HG02870 (cell line): ENCODE data around the gene FAM149B1.
"Not testable (repeated sequence)": the region's sequence is repeated elsewhere in the genome, so short reads cannot be mapped to it uniquely, and the experiment has no call there.

Source experiments
- ATAC-seq: cut with Tn5 transposase; IDR thresholded peaks from one replicate; pipeline ENCODE4 v1.9.1; 2021; ENCODE audit warnings: mild to moderate bottlenecking, moderate library complexity; ENCODE audit not compliant: unreplicated experiment

FAM149B1 gene

GRCh38 chr10:73229567-73229966 is 61.6 kb downstream of the FAM149B1 start:
- ATAC-seq, result no peak

GRCh38 chr10:73232887-73233286 is 65.0 kb downstream of the FAM149B1 start:
- no peak for ATAC-seq

GRCh38 chr10:73233883-73234282 is 66.0 kb downstream of the FAM149B1 start:
- ATAC-seq, result no peak

GRCh38 chr10:73234695-73235094 is 66.8 kb downstream of the FAM149B1 start:
- ATAC-seq, result no peak

- ATAC-seq, result no peak
Measured at GRCh38 chr10:73238990-73239566, 71.2 kb downstream of the FAM149B1 start.

GRCh38 chr10:73239908-73240307 is 72.0 kb downstream of the FAM149B1 start:
- no peak for ATAC-seq

- no peak for ATAC-seq
Measured at GRCh38 chr10:73244866-73245477, 77.1 kb downstream of the FAM149B1 start.

- ATAC-seq, result no peak
Measured at GRCh38 chr10:73246322-73246645, 78.4 kb downstream of the FAM149B1 start.

GRCh38 chr10:73246646-73247508 is 79.0 kb downstream of the FAM149B1 start, which contains the start of gene DNAJC9:
Gene DNAJC9, minus strand, starts transcription at chr10:73247255. Its CDS starts 66 bp downstream, at chr10:73247189.
- peak; percentile 80 for ATAC-seq

- no peak for ATAC-seq
Measured at GRCh38 chr10:73247509-73248258, 79.8 kb downstream of the FAM149B1 start.

- ATAC-seq, result no peak
Measured at GRCh38 chr10:73248259-73248724, 80.4 kb downstream of the FAM149B1 start.

GRCh38 chr10:73251683-73252444 is 83.9 kb downstream of the FAM149B1 start:
- peak; percentile 3 for ATAC-seq

- peak; percentile 77 for ATAC-seq
Measured at GRCh38 chr10:73252445-73253224, 84.7 kb downstream of the FAM149B1 start, which contains the start of gene MRPS16. Gene MRPS16, minus strand, starts transcription at chr10:73252644. Its CDS starts 162 bp downstream, at chr10:73252482.

- no peak for ATAC-seq
Measured at GRCh38 chr10:73253225-73253555, 85.3 kb downstream of the FAM149B1 start.

GRCh38 chr10:73258612-73259011 is 90.7 kb downstream of the FAM149B1 start:
- not testable (repeated sequence) for ATAC-seq

GRCh38 chr10:73261362-73261995 is 93.6 kb downstream of the FAM149B1 start:
- ATAC-seq, result no peak

- ATAC-seq, result no peak
Measured at GRCh38 chr10:73262105-73262730, 94.3 kb downstream of the FAM149B1 start.

GRCh38 chr10:73262880-73263555 is 95.1 kb downstream of the FAM149B1 start:
- no peak for ATAC-seq
